H9 (cell line): Measurements from ENCODE around the gene TRIAP1. TPM values are rescaled to one million over a fixed set of nuclear protein-coding genes. Genes with fewer than 3 reads are reported as not detected.
"Not testable (repeated sequence)": the region's sequence is repeated elsewhere in the genome, so short reads cannot be mapped to it uniquely, and the experiment has no call there.

Source experiments
- DNase-seq: peaks from one replicate; pipeline ENCODE4 v3.0.0-alpha.2; 2017
- H2AFZ ChIP-seq: one replicate; pipeline ENCODE4 v1.6.1; 2013; ENCODE audit warnings: mild to moderate bottlenecking, low read length, control low read depth, moderate library complexity
- H2AK5ac ChIP-seq: 2 replicates; pipeline ENCODE4 v1.6.1; 2013; ENCODE audit warnings: low read length, control low read depth, mixed read lengths; ENCODE audit not compliant: insufficient read length
- H2BK120ac ChIP-seq: one replicate; pipeline ENCODE4 v1.6.1; 2013; ENCODE audit warnings: low read depth, mild to moderate bottlenecking, low read length, control low read depth, inconsistent platforms; ENCODE audit not compliant: poor library complexity, severe bottlenecking
- H2BK12ac ChIP-seq: 2 replicates; pipeline ENCODE4 v1.6.1; 2013; ENCODE audit warnings: low read length, control low read depth, mixed read lengths, low read depth; ENCODE audit not compliant: insufficient read length
- H2BK15ac ChIP-seq: 2 replicates; pipeline ENCODE4 v1.6.1; 2013; ENCODE audit warnings: low read depth, low read length, control low read depth
- H2BK20ac ChIP-seq: one replicate; pipeline ENCODE4 v1.6.1; 2013; ENCODE audit warnings: low read depth, mild to moderate bottlenecking, low read length, control low read depth, inconsistent platforms; ENCODE audit not compliant: poor library complexity, severe bottlenecking
- H2BK5ac ChIP-seq: 2 replicates; pipeline ENCODE4 v1.6.1; 2013; ENCODE audit warnings: low read length, control low read depth, mixed read lengths; ENCODE audit not compliant: insufficient read length
- H3K14ac ChIP-seq: 2 replicates; pipeline ENCODE4 v1.6.1; 2013; ENCODE audit warnings: low read length, control low read depth; ENCODE audit not compliant: insufficient read depth
- H3K18ac ChIP-seq: 2 replicates; pipeline ENCODE4 v1.6.1; 2013; ENCODE audit warnings: low read depth, mild to moderate bottlenecking, mixed read lengths, low read length, control low read depth; ENCODE audit not compliant: insufficient read length
- H3K23ac ChIP-seq: 2 replicates; pipeline ENCODE4 v1.6.1; 2013; ENCODE audit warnings: low read length, control low read depth, mixed read lengths, low read depth; ENCODE audit not compliant: insufficient read length
- H3K23me2 ChIP-seq: 2 replicates; pipeline ENCODE4 v1.6.1; 2013; ENCODE audit warnings: low read depth, mild to moderate bottlenecking, mixed read lengths, low read length, control low read depth; ENCODE audit not compliant: insufficient read length, poor library complexity, severe bottlenecking
- H3K27ac ChIP-seq: 2 replicates; pipeline ENCODE4 v1.5.1; 2013; ENCODE audit warnings: low read length, control low read depth, mixed read lengths, low read depth; ENCODE audit not compliant: insufficient read length
- H3K27me3 ChIP-seq: 2 replicates; pipeline ENCODE4 v1.6.1; 2013; ENCODE audit warnings: low read length, control low read depth, inconsistent platforms; ENCODE audit not compliant: insufficient read depth
- H3K4ac ChIP-seq: 2 replicates; pipeline ENCODE4 v1.6.1; 2013; ENCODE audit warnings: low read depth, mild to moderate bottlenecking, control low read depth, inconsistent platforms, low read length, moderate library complexity
- H3K4me1 ChIP-seq: 2 replicates; pipeline ENCODE4 v1.6.1; 2013; ENCODE audit warnings: low read length, control low read depth, inconsistent platforms; ENCODE audit not compliant: insufficient read depth
- H3K4me2 ChIP-seq: 2 replicates; pipeline ENCODE4 v1.6.1; 2013; ENCODE audit warnings: low read length, control low read depth, mixed read lengths; ENCODE audit not compliant: insufficient read length, insufficient read depth
- H3K56ac ChIP-seq: 2 replicates; pipeline ENCODE4 v1.6.1; 2013; ENCODE audit warnings: low read depth, mild to moderate bottlenecking, mixed read lengths, low read length, control low read depth; ENCODE audit not compliant: insufficient read length
- H3K79me1 ChIP-seq: 2 replicates; pipeline ENCODE4 v1.6.1; 2013; ENCODE audit warnings: low read depth, mild to moderate bottlenecking, moderate library complexity, low read length, control low read depth, inconsistent platforms; ENCODE audit not compliant: insufficient read depth, poor library complexity, severe bottlenecking
- H3K79me2 ChIP-seq: 2 replicates; pipeline ENCODE4 v1.6.1; 2013; ENCODE audit warnings: low read length, control low read depth, inconsistent platforms; ENCODE audit not compliant: insufficient read depth
- H3K9ac ChIP-seq: 2 replicates; pipeline ENCODE4 v1.6.1; 2013; ENCODE audit warnings: low read length, control low read depth, mixed read lengths; ENCODE audit not compliant: insufficient read length; ENCODE audit errors: extremely low read depth
- H3K9me3 ChIP-seq: one replicate; pipeline ENCODE4 v1.6.1; 2013; ENCODE audit warnings: low read depth, low read length, inconsistent platforms; ENCODE audit not compliant: control insufficient read depth
- H3T11ph ChIP-seq: one replicate; pipeline ENCODE4 v1.6.1; 2013; ENCODE audit warnings: mild to moderate bottlenecking, low read length, control low read depth, inconsistent platforms
- H4K20me1 ChIP-seq: one replicate; pipeline ENCODE4 v1.6.1; 2013; ENCODE audit not compliant: control insufficient read depth, insufficient read length, insufficient read depth
- H4K5ac ChIP-seq: 2 replicates; pipeline ENCODE4 v1.6.1; 2013; ENCODE audit warnings: low read depth, mild to moderate bottlenecking, mixed read lengths, low read length, control low read depth; ENCODE audit not compliant: insufficient read length
- H4K8ac ChIP-seq: replicated peaks from 2 replicates; pipeline ENCODE4 v1.6.1; 2013; ENCODE audit warnings: low read length, control low read depth, mixed read lengths, low read depth; ENCODE audit not compliant: insufficient read length
- H4K91ac ChIP-seq: 2 replicates; pipeline ENCODE4 v1.6.1; 2013; ENCODE audit warnings: low read depth, mild to moderate bottlenecking, moderate library complexity, mixed read lengths, low read length, control low read depth; ENCODE audit not compliant: insufficient read length
- H3K27ac Mint-ChIP-seq, 3 experiments: 2 replicates in 2 of 3; 3 replicates in 1 of 3; pipeline ENCODE4 v1.8.0; 2020 to 2021; ENCODE audit warnings: mixed read lengths in 3 of 3, mild to moderate bottlenecking in 1 of 3, moderate library complexity in 1 of 3
- H3K27me3 Mint-ChIP-seq: 2 replicates; pipeline ENCODE4 v1.8.0; 2021; ENCODE audit warnings: low read depth, mild to moderate bottlenecking, moderate library complexity, mixed read lengths
- H3K36me3 Mint-ChIP-seq, 3 experiments: 2 replicates in 2 of 3; 3 replicates in 1 of 3; pipeline ENCODE4 v1.8.0; 2020 to 2021; ENCODE audit warnings: low read depth in 3 of 3, mixed read lengths in 3 of 3; ENCODE audit not compliant: insufficient read depth in 1 of 3
- H3K4me1 Mint-ChIP-seq, 2 experiments: 2 replicates each; pipeline ENCODE4 v1.8.0; 2020; ENCODE audit warnings: mixed read lengths in 2 of 2
- H3K4me3 Mint-ChIP-seq, 2 experiments: 2 replicates in 1 of 2; 3 replicates in 1 of 2; pipeline ENCODE4 v1.8.0; 2020 to 2021; ENCODE audit warnings: mild to moderate bottlenecking in 2 of 2, mixed read lengths in 2 of 2, moderate library complexity in 1 of 2
- H3K9me3 Mint-ChIP-seq, 2 experiments: 2 replicates in 1 of 2; 3 replicates in 1 of 2; pipeline ENCODE4 v1.8.0; 2020; ENCODE audit warnings: mild to moderate bottlenecking in 2 of 2, mixed read lengths in 2 of 2, moderate library complexity in 1 of 2
- CTCF ChIP-seq: fragments of 200-600 bp; sonication (generic); conservative IDR thresholded peaks from 3 replicates; pipeline ENCODE4 v1.8.0; 2021; ENCODE audit warnings: antibody characterized with exemption, mild to moderate bottlenecking
- WGBS: extraction: QIAGEN DNeasy Blood & Tissue Kit; methylation state at CpG from one replicate; pipeline ENCODE4 v1.1.7; 2013; ENCODE audit warnings: missing lambda C conversion rate, low lambda C conversion rate, mixed read lengths; ENCODE audit not compliant: insufficient read length; ENCODE audit errors: extremely low coverage; 5-methylcytosine and 5-hydroxymethylcytosine counted together
- total RNA-seq: library from RNA; stranded (reverse); gene quantifications from 2 replicates; pipeline ENCODE4 v1.2.1, GENCODE V29; 2021

Gene TRIAP1
- total RNA-seq, 1 experiment from 2014 or later, result 70.4 TPM

- Histone ChIP-seq H2BK20ac (no peak overlapping the region), H4K8ac (no peak overlapping the region), H3K18ac (no peak overlapping the region), H2BK120ac (no peak overlapping the region), H3T11ph (no peak overlapping the region), H4K5ac (no peak overlapping the region), H3K79me1 (peaks cover 3% of the 10 kb centered on the region), H2BK15ac (no peak overlapping the region), H3K14ac (no peak overlapping the region), H3K4me1 (no peaks in the 10 kb centered on the region), H4K20me1 (no peaks in the 10 kb centered on the region), H3K4me2 (no peak overlapping the region), H3K79me2 (no peaks in the 10 kb centered on the region), H3K4ac (no peak overlapping the region), H3K56ac (no peak overlapping the region), H4K91ac (no peak overlapping the region), H2BK12ac (no peak overlapping the region), H3K23me2 (no peaks in the 10 kb centered on the region), H3K27ac (no peak overlapping the region), H3K23ac (no peak overlapping the region), H3K27me3 (no peaks in the 10 kb centered on the region), H3K9me3 (no peaks in the 10 kb centered on the region), H2AK5ac (no peak overlapping the region), H3K9ac (no peak overlapping the region), H2BK5ac (no peak overlapping the region), H2AFZ (no peak overlapping the region)
- no peak overlapping the region for H3K27ac Mint-ChIP-seq
- H3K36me3 Mint-ChIP-seq, result peaks cover 29 to 73% (median 45%) of the 10 kb centered on the region in 3 experiments; a peak in 6 of 7 replicates
- WGBS, result no CpG with 5 or more reads among the region's 3 CpGs
- H3K4me3 Mint-ChIP-seq, result no peak overlapping the region
- no peaks in the 10 kb centered on the region for H3K9me3 Mint-ChIP-seq
- TF ChIP-seq CTCF, result no peak
- no peaks in the 10 kb centered on the region for H3K4me1 Mint-ChIP-seq
- no peak for DNase-seq
- H3K27me3 Mint-ChIP-seq, result no peaks in the 10 kb centered on the region
Measured at GRCh38 chr12:120453060-120453750, 7.0 kb upstream of the TRIAP1 start.

- not testable (repeated sequence) for H3K9me3 Mint-ChIP-seq, H4K91ac ChIP-seq, H2BK5ac ChIP-seq, H3K9me3 ChIP-seq, H3K4me1 Mint-ChIP-seq, H3K4me1 ChIP-seq, H4K5ac ChIP-seq, H3K79me1 ChIP-seq, H2BK12ac ChIP-seq, H3K4me3 Mint-ChIP-seq, H4K20me1 ChIP-seq, H2BK120ac ChIP-seq, H2BK20ac ChIP-seq, H2AK5ac ChIP-seq, H3T11ph ChIP-seq, H3K27ac Mint-ChIP-seq, H4K8ac ChIP-seq, H3K23ac ChIP-seq, H3K4me2 ChIP-seq, H3K56ac ChIP-seq, H3K18ac ChIP-seq, H3K27me3 ChIP-seq, H3K23me2 ChIP-seq, H3K4ac ChIP-seq, H3K27me3 Mint-ChIP-seq, DNase-seq, H3K79me2 ChIP-seq, H3K14ac ChIP-seq, H3K9ac ChIP-seq, H2AFZ ChIP-seq, H3K27ac ChIP-seq, H2BK15ac ChIP-seq
- H3K36me3 Mint-ChIP-seq, result peaks cover 30 to 75% (median 48%) of the 10 kb centered on the region in 3 experiments; a peak in 6 of 7 replicates
- no CpG with 5 or more reads among the region's 5 CpGs for WGBS
Measured at GRCh38 chr12:120452524-120452923, 6.3 kb upstream of the TRIAP1 start.
